ENCODE results near the gene SGPP2. TPM values are rescaled to one million over a fixed set of nuclear protein-coding genes. Genes with fewer than 3 reads are reported as not detected.

Gene SGPP2
- total RNA-seq, 1 experiment from 2014 or later = 0.09 TPM

- peaks cover 52% of the 10 kb centered on the region for H3K4me1 ChIP-seq (ENCODE audit: insufficient read depth, low read length, poor library complexity, severe bottlenecking)
- ChIA-PET CTCF (no interaction called here), POLR2A (ENCODE audit: low non-redundant PET) (no interaction called here)
- H3K36me3 ChIP-seq (ENCODE audit: insufficient read depth, low read length, poor library complexity, severe bottlenecking) = peaks cover 14% of the 10 kb centered on the region
- H3K27ac ChIP-seq (ENCODE audit: low read depth, low read length, poor library complexity, severe bottlenecking) = no peak overlapping the region
- TF ChIP-seq EZH2 (IDR thresholded peaks at IDR 0.05; ENCODE audit: borderline replicate concordance, low read depth, low read length, poor library complexity, severe bottlenecking) (no peak), CTCF (conservative IDR thresholded peaks at IDR 0.05; ENCODE audit: low read depth, low read length) (no peak)
- no peak for DNase-seq (ENCODE audit: low spot score)
- intact Hi-C loops (cut with micrococcal nuclease; ENCODE audit: unreplicated experiment) = no loop called here
- H3K9me3 ChIP-seq (ENCODE audit: low read depth, low read length, poor library complexity, severe bottlenecking) = no peaks in the 10 kb centered on the region
- H3K27me3 ChIP-seq (replicated peaks; ENCODE audit: insufficient read depth, low read depth, low read length, poor library complexity) = no peaks in the 10 kb centered on the region
- no peak overlapping the region for H3K4me3 ChIP-seq (ENCODE audit: low read depth, low read length, poor library complexity, severe bottlenecking)
- no TSS peak for BruUV-seq (replicated peaks)
Measured at GRCh38 chr2:222575618-222576017, 151.3 kb downstream of the SGPP2 start.

GRCh38 chr2:222576171-222577081, 152.1 kb downstream of the SGPP2 start:
- no peak overlapping the region for H3K4me3 ChIP-seq (ENCODE audit: low read depth, low read length, poor library complexity, severe bottlenecking)
- intact Hi-C loops (cut with micrococcal nuclease; ENCODE audit: unreplicated experiment) = no loop called here
- no peak for TF ChIP-seq CTCF (conservative IDR thresholded peaks at IDR 0.05; ENCODE audit: low read depth, low read length)
- DNase-seq (ENCODE audit: low spot score) = no peak
- no peaks in the 10 kb centered on the region for H3K9me3 ChIP-seq (ENCODE audit: low read depth, low read length, poor library complexity, severe bottlenecking)
- H3K4me1 ChIP-seq (ENCODE audit: insufficient read depth, low read length, poor library complexity, severe bottlenecking) = peaks cover 56% of the 10 kb centered on the region
- H3K36me3 ChIP-seq (ENCODE audit: insufficient read depth, low read length, poor library complexity, severe bottlenecking) = peaks cover 6% of the 10 kb centered on the region
- H3K27ac ChIP-seq (ENCODE audit: low read depth, low read length, poor library complexity, severe bottlenecking) = no peak overlapping the region
- no peaks in the 10 kb centered on the region for H3K27me3 ChIP-seq (replicated peaks; ENCODE audit: insufficient read depth, low read depth, low read length, poor library complexity)
- no TSS peak for BruUV-seq (replicated peaks)
- ChIA-PET POLR2A (ENCODE audit: low non-redundant PET) (no interaction called here), CTCF (no interaction called here)

- no peaks in the 10 kb centered on the region for H3K27me3 ChIP-seq (replicated peaks; ENCODE audit: insufficient read depth, low read depth, low read length, poor library complexity)
- no peak for DNase-seq (ENCODE audit: low spot score)
- no peak overlapping the region for H3K4me3 ChIP-seq (ENCODE audit: low read depth, low read length, poor library complexity, severe bottlenecking)
- ChIA-PET POLR2A (ENCODE audit: low non-redundant PET) (no interaction called here), CTCF (no interaction called here)
- H3K27ac ChIP-seq (ENCODE audit: low read depth, low read length, poor library complexity, severe bottlenecking) = no peak overlapping the region
- peaks cover 3% of the 10 kb centered on the region for H3K36me3 ChIP-seq (ENCODE audit: insufficient read depth, low read length, poor library complexity, severe bottlenecking)
- intact Hi-C loops (cut with micrococcal nuclease; ENCODE audit: unreplicated experiment) = no loop called here
- BruUV-seq (replicated peaks) = no TSS peak
- TF ChIP-seq CTCF (conservative IDR thresholded peaks at IDR 0.05; ENCODE audit: low read depth, low read length) = no peak
- TF ChIP-seq EZH2 (IDR thresholded peaks at IDR 0.05; ENCODE audit: borderline replicate concordance, low read depth, low read length, poor library complexity, severe bottlenecking) = no peak
- peaks cover 61% of the 10 kb centered on the region for H3K4me1 ChIP-seq (ENCODE audit: insufficient read depth, low read length, poor library complexity, severe bottlenecking)
- H3K9me3 ChIP-seq (ENCODE audit: low read depth, low read length, poor library complexity, severe bottlenecking) = no peaks in the 10 kb centered on the region
Measured at GRCh38 chr2:222577341-222577740, 153.0 kb downstream of the SGPP2 start.
